ENCODE data around the gene CRKL. TPM values are rescaled to one million over a fixed set of nuclear protein-coding genes. Genes with fewer than 3 reads are reported as not detected.
"Not testable (repeated sequence)": the region's sequence is repeated elsewhere in the genome, so short reads cannot be mapped to it uniquely, and the experiment has no call there.

The CRKL gene
- total RNA-seq, 1 experiment from 2014 or later: 82.7 TPM

- Mint-ChIP-seq H3K27ac (ENCODE audit: unreplicated experiment) (no peak overlapping the region), H3K4me3 (ENCODE audit: unreplicated experiment) (no peak overlapping the region), H3K36me3 (ENCODE audit: insufficient read depth, unreplicated experiment) (peaks cover 46% of the 10 kb centered on the region), H3K9me3 (ENCODE audit: unreplicated experiment) (no peaks in the 10 kb centered on the region), H3K4me1 (ENCODE audit: low read depth, unreplicated experiment) (peaks cover 5% of the 10 kb centered on the region), H3K27me3 (ENCODE audit: insufficient read depth, unreplicated experiment) (no peaks in the 10 kb centered on the region)
- Histone ChIP-seq H3K4me1 (peaks cover 4% of the 10 kb centered on the region), H3K4me3 (ENCODE audit: low read depth, low read length) (no peak overlapping the region), H3K9me3 (no peaks in the 10 kb centered on the region), H3K27me3 (replicated peaks; ENCODE audit: control insufficient read depth, insufficient read depth, low read length) (no peaks in the 10 kb centered on the region), H3K36me3 (ENCODE audit: control insufficient read depth, insufficient read depth, low read length) (peaks cover 1% of the 10 kb centered on the region)
- CTCF ChIA-PET: interaction anchor here (1.5 kb wide), 1 partner anchor 45 kb away, joined by 3 read pairs; no protein-coding TSS in a partner anchor
- POLR2A ChIA-PET: no interaction called here
- intact Hi-C loops (cut with micrococcal nuclease; ENCODE audit: unreplicated experiment): no loop called here
- no peak for TF ChIP-seq CTCF (IDR thresholded peaks at IDR 0.05; ENCODE audit: insufficient read depth in 1 of 2, low read depth in 1 of 2, low read length in 1 of 2, severe bottlenecking in 1 of 2, unreplicated experiment in 1 of 2)
- BruUV-seq (replicated peaks): no TSS peak
- DNase-seq: no peak
These were observed 14.0 kb downstream of the CRKL start for GRCh38 chr22:20931126-20931654.

- no peak for TF ChIP-seq CTCF (IDR thresholded peaks at IDR 0.05; ENCODE audit: insufficient read depth in 1 of 2, low read depth in 1 of 2, low read length in 1 of 2, severe bottlenecking in 1 of 2, unreplicated experiment in 1 of 2)
- Histone ChIP-seq H3K4me1 (peaks cover 22% of the 10 kb centered on the region), H3K36me3 (ENCODE audit: control insufficient read depth, insufficient read depth, low read length) (peaks cover 1% of the 10 kb centered on the region), H3K4me3 (ENCODE audit: low read depth, low read length) (no peak overlapping the region), H3K27me3 (replicated peaks; ENCODE audit: control insufficient read depth, insufficient read depth, low read length) (no peaks in the 10 kb centered on the region), H3K9me3 (no peaks in the 10 kb centered on the region)
- no peaks in the 10 kb centered on the region for H3K27me3 Mint-ChIP-seq (ENCODE audit: insufficient read depth, unreplicated experiment)
- H3K27ac Mint-ChIP-seq (ENCODE audit: unreplicated experiment): no peak overlapping the region
- no peak overlapping the region for H3K4me3 Mint-ChIP-seq (ENCODE audit: unreplicated experiment)
- no peaks in the 10 kb centered on the region for H3K9me3 Mint-ChIP-seq (ENCODE audit: unreplicated experiment)
- POLR2A ChIA-PET: no interaction called here
- TSS peak; percentile 12 for BruUV-seq (replicated peaks)
- H3K36me3 Mint-ChIP-seq (ENCODE audit: insufficient read depth, unreplicated experiment): peaks cover 46% of the 10 kb centered on the region
- CTCF ChIA-PET: no interaction called here
- intact Hi-C loops (cut with micrococcal nuclease; ENCODE audit: unreplicated experiment): no loop called here
- DNase-seq: no peak
- H3K4me1 Mint-ChIP-seq (ENCODE audit: low read depth, unreplicated experiment): peaks cover 21% of the 10 kb centered on the region
These were observed 16.7 kb downstream of the CRKL start for GRCh38 chr22:20933910-20934309.

- H3K36me3 Mint-ChIP-seq (ENCODE audit: insufficient read depth, unreplicated experiment): peaks cover 47% of the 10 kb centered on the region
- H3K4me3 Mint-ChIP-seq (ENCODE audit: unreplicated experiment); DNase-seq; H3K27me3 Mint-ChIP-seq (ENCODE audit: insufficient read depth, unreplicated experiment); POLR2A ChIA-PET; CTCF ChIA-PET; H3K27me3 ChIP-seq (replicated peaks; ENCODE audit: control insufficient read depth, insufficient read depth, low read length); BruUV-seq (replicated peaks); H3K27ac Mint-ChIP-seq (ENCODE audit: unreplicated experiment); H3K4me3 ChIP-seq (ENCODE audit: low read depth, low read length); H3K36me3 ChIP-seq (ENCODE audit: control insufficient read depth, insufficient read depth, low read length); intact Hi-C loops (cut with micrococcal nuclease; ENCODE audit: unreplicated experiment); H3K9me3 Mint-ChIP-seq (ENCODE audit: unreplicated experiment); H3K9me3 ChIP-seq: not testable (repeated sequence)
- peaks cover 22% of the 10 kb centered on the region for H3K4me1 ChIP-seq
- H3K4me1 Mint-ChIP-seq (ENCODE audit: low read depth, unreplicated experiment): peaks cover 21% of the 10 kb centered on the region
These were observed 17.8 kb downstream of the CRKL start for GRCh38 chr22:20935049-20935448.

- intact Hi-C loops (cut with micrococcal nuclease; ENCODE audit: unreplicated experiment); BruUV-seq (replicated peaks); H3K9me3 Mint-ChIP-seq (ENCODE audit: unreplicated experiment); H3K4me3 ChIP-seq (ENCODE audit: low read depth, low read length); H3K4me3 Mint-ChIP-seq (ENCODE audit: unreplicated experiment); H3K9me3 ChIP-seq; H3K27me3 Mint-ChIP-seq (ENCODE audit: insufficient read depth, unreplicated experiment); H3K27ac Mint-ChIP-seq (ENCODE audit: unreplicated experiment); DNase-seq; H3K36me3 ChIP-seq (ENCODE audit: control insufficient read depth, insufficient read depth, low read length); H3K27me3 ChIP-seq (replicated peaks; ENCODE audit: control insufficient read depth, insufficient read depth, low read length): not testable (repeated sequence)
- peaks cover 56% of the 10 kb centered on the region for H3K36me3 Mint-ChIP-seq (ENCODE audit: insufficient read depth, unreplicated experiment)
- peaks cover 28% of the 10 kb centered on the region for H3K4me1 Mint-ChIP-seq (ENCODE audit: low read depth, unreplicated experiment)
- peaks cover 22% of the 10 kb centered on the region for H3K4me1 ChIP-seq
- ChIA-PET CTCF (interaction anchor here (1.8 kb wide), 1 partner anchor 50 kb away, joined by 11 read pairs; no protein-coding TSS in a partner anchor), POLR2A (interaction anchor here (1.0 kb wide), 1 partner anchor 50 kb away, joined by 6 read pairs; no protein-coding TSS in a partner anchor)
These were observed 18.8 kb downstream of the CRKL start for GRCh38 chr22:20935780-20936539.
